K562 (cell line): ENCODE results near the gene GLYAT. TPM values are rescaled to one million over a fixed set of nuclear protein-coding genes. Genes with fewer than 3 reads are reported as not detected.

Source experiments
- ARID2 ChIP-seq: fragments of 450-650 bp; IDR thresholded peaks from 2 replicates; pipeline ENCODE4 v1.6.1; 2017; ENCODE audit warnings: antibody characterized with exemption, mild to moderate bottlenecking
- C11orf30 ChIP-seq: fragments of 450-650 bp; IDR thresholded peaks from 2 replicates; pipeline ENCODE4 v1.6.1; 2016; ENCODE audit warnings: low read depth, mild to moderate bottlenecking
- CAMTA2 ChIP-seq: fragments of 250-450 bp; sonication (Bioruptor Pico); conservative IDR thresholded peaks from 2 replicates; pipeline ENCODE4 v1.5.1; 2022
- CCAR2 ChIP-seq: fragments of 200-400 bp; formaldehyde crosslinking; IDR thresholded peaks from 2 replicates; pipeline ENCODE4 v1.6.1; 2017; ENCODE audit warnings: mild to moderate bottlenecking, low read depth, low read length
- GATA2 ChIP-seq: sonication (generic); formaldehyde crosslinking; IDR thresholded peaks from 2 replicates; pipeline ENCODE4 v1.4.0; 2020; ENCODE audit warnings: mild to moderate bottlenecking, missing genetic modification reagents
- GTF2E2 ChIP-seq: fragments of 200-800 bp; sonication (Bioruptor generic); IDR thresholded peaks from 2 replicates; pipeline ENCODE4 v1.6.1; 2016; ENCODE audit warnings: missing genetic modification characterization, missing compliant biosample characterization
- HDAC6 ChIP-seq: IDR thresholded peaks from 2 replicates; pipeline ENCODE4 v1.6.1; 2012; ENCODE audit warnings: low read depth, mild to moderate bottlenecking, control low read depth, inconsistent platforms, low read length, moderate library complexity
- HMG20A ChIP-seq: fragments of 450-650 bp; formaldehyde crosslinking; conservative IDR thresholded peaks from 2 replicates; pipeline ENCODE4 v1.4.0; 2020; ENCODE audit warnings: mild to moderate bottlenecking, mixed read lengths
- KLF16 ChIP-seq: IDR thresholded peaks from 2 replicates; pipeline ENCODE4 v1.6.1; 2016; ENCODE audit warnings: antibody characterized with exemption
- MTA1 ChIP-seq: fragments of 450-650 bp; IDR thresholded peaks from 2 replicates; pipeline ENCODE4 v1.6.1; 2017; ENCODE audit warnings: borderline replicate concordance
- NR2F6 ChIP-seq: fragments of 450-650 bp; formaldehyde crosslinking; IDR thresholded peaks from 2 replicates; pipeline ENCODE4 v1.4.0; 2020; ENCODE audit warnings: mild to moderate bottlenecking
- PRMT5 ChIP-seq: sonication (generic); formaldehyde crosslinking; IDR thresholded peaks from 2 replicates; pipeline ENCODE4 v1.5.0; 2020; ENCODE audit warnings: missing genetic modification reagents
- RBBP5 ChIP-seq: fragments of 200-600 bp; sonication (generic); IDR thresholded peaks from 2 replicates; pipeline ENCODE4 v1.6.1; 2012; ENCODE audit warnings: borderline replicate concordance, mild to moderate bottlenecking, low read length, control low read depth, inconsistent platforms; ENCODE audit not compliant: insufficient read depth, poor library complexity, severe bottlenecking
- SMARCC2 ChIP-seq: fragments of 450-650 bp; IDR thresholded peaks from 2 replicates; pipeline ENCODE4 v1.6.1; 2017; ENCODE audit warnings: antibody characterized with exemption, moderate library complexity, mild to moderate bottlenecking, low read depth
- SRSF3 ChIP-seq: fragments of 200-400 bp; formaldehyde crosslinking; IDR thresholded peaks from 2 replicates; pipeline ENCODE4 v1.6.1; 2016; ENCODE audit warnings: mild to moderate bottlenecking, low read length, moderate library complexity; ENCODE audit not compliant: insufficient read depth
- TCF7 ChIP-seq: sonication (generic); IDR thresholded peaks from 2 replicates; pipeline ENCODE4 v1.6.1; 2016; ENCODE audit warnings: antibody characterized with exemption, borderline replicate concordance
- TFAM ChIP-seq: fragments of 250-450 bp; sonication (Bioruptor Pico); conservative IDR thresholded peaks from 2 replicates; pipeline ENCODE4 v1.5.0; 2021; ENCODE audit warnings: mild to moderate bottlenecking, moderate library complexity
- ZBED1 ChIP-seq: IDR thresholded peaks from 2 replicates; pipeline ENCODE4 v1.6.1; 2014
- ZNF217 ChIP-seq: sonication (generic); formaldehyde crosslinking; IDR thresholded peaks from 2 replicates; pipeline ENCODE4 v1.8.0; 2022; ENCODE audit warnings: mild to moderate bottlenecking, missing genetic modification reagents
- ZNF695 ChIP-seq: fragments of 450-650 bp; formaldehyde crosslinking; IDR thresholded peaks from 2 replicates; pipeline ENCODE4 v1.4.0; 2020; ENCODE audit warnings: mild to moderate bottlenecking, moderate library complexity
- ZNF764 ChIP-seq: fragments of 250-450 bp; sonication (Bioruptor Pico); IDR thresholded peaks from 2 replicates; pipeline ENCODE4 v1.4.0; 2020; ENCODE audit warnings: low read depth, mild to moderate bottlenecking, moderate library complexity
- polyA plus RNA-seq, 8 experiments: library from polyadenylated mRNA; depleted of rRNA in 4 of 8; stranded (reverse) in 5 of 8; unstranded in 3 of 8; fragments of >200 nt; fragmentation: Nextera tagmentation in 2 of 8; fragmentation: Illumina TruSeq in 1 of 8; extraction: Ambion mirVana in 2 of 8; extraction: Trizol in 1 of 8; gene quantifications; 2 replicates each; pipeline versions ENCODE4 v1.2.1 to v1.2.3, GENCODE V29; 2011 to 2014; ENCODE audit warnings: inconsistent platforms in 1 of 8, missing spikeins in 1 of 8
- total RNA-seq, 7 experiments: library from RNA; depleted of rRNA in 6 of 7; stranded (reverse); fragments of >200 nt in 6 of 7; fragmentation: Illumina TruSeq in 2 of 7; extraction: Trizol in 2 of 7; gene quantifications; 2 replicates each; pipeline versions ENCODE4 v1.2.1 to v1.2.3, GENCODE V29; 2011 to 2021; ENCODE audit warnings: low replicate concordance in 1 of 7
- TF ChIP-seq, protein P1 (sequence below), 3 experiments: IDR thresholded peaks in 2 of 3; conservative IDR thresholded peaks in 1 of 3; 2 replicates each; pipeline ENCODE4 v1.5.1; 2011 to 2012; ENCODE audit warnings: low read length in 3 of 3, mild to moderate bottlenecking in 3 of 3, control low read depth in 2 of 3, improper control_type of control experiment in 1 of 3, inconsistent platforms in 1 of 3, low read depth in 1 of 3, mixed read lengths in 1 of 3, moderate library complexity in 1 of 3; ENCODE audit not compliant: insufficient read depth in 2 of 3
- TF ChIP-seq, protein P2 (sequence below), 2 experiments: fragments of 450-650 bp in 1 of 2; IDR thresholded peaks; 2 replicates each; pipeline ENCODE4 v1.6.1; 2011 to 2017; ENCODE audit warnings: low read depth in 2 of 2, antibody characterized with exemption in 1 of 2, borderline replicate concordance in 1 of 2, low read length in 1 of 2, mild to moderate bottlenecking in 1 of 2, mixed read lengths in 1 of 2; ENCODE audit not compliant: control insufficient read depth in 1 of 2
- TF ChIP-seq, protein P3 (sequence below), 2 experiments: IDR thresholded peaks; 2 replicates each; pipeline ENCODE4 v1.6.1; 2011; ENCODE audit warnings: borderline replicate concordance in 1 of 2, control low read depth in 1 of 2, low read depth in 1 of 2, low read length in 1 of 2, mild to moderate bottlenecking in 1 of 2, mixed read lengths in 1 of 2, moderate library complexity in 1 of 2; ENCODE audit not compliant: insufficient read depth in 1 of 2, insufficient read length in 1 of 2, poor library complexity in 1 of 2, severe bottlenecking in 1 of 2; ENCODE audit errors: extremely low read depth in 1 of 2

GLYAT gene
- total and polyA plus RNA-seq, 9 of the 15 experiments (the other 6 are each of a cell fraction or from before 2014, with no cell fraction given): not detected

DNA sequence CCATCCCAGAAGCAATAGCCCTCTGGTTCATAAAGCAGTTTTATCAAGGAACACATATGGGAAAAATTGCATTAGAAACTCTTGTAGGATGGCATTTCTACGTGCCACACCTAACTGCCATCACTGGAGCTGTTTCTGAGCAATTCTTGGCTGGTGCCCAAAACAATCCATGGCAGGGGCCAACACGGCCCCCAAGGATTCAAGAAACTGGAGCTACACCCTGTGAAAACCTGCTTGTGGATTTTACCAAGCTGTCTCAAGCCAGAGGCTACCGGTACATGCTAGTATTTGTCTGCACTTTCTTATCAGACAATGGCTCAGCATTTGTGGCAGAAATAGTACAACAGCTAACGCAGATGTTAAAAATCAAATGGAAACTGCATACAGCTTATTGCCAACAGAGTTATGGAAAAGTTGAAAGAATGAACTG lies 42.4 kb upstream of the GLYAT start (continued):
- TF ChIP-seq, protein P1, sequence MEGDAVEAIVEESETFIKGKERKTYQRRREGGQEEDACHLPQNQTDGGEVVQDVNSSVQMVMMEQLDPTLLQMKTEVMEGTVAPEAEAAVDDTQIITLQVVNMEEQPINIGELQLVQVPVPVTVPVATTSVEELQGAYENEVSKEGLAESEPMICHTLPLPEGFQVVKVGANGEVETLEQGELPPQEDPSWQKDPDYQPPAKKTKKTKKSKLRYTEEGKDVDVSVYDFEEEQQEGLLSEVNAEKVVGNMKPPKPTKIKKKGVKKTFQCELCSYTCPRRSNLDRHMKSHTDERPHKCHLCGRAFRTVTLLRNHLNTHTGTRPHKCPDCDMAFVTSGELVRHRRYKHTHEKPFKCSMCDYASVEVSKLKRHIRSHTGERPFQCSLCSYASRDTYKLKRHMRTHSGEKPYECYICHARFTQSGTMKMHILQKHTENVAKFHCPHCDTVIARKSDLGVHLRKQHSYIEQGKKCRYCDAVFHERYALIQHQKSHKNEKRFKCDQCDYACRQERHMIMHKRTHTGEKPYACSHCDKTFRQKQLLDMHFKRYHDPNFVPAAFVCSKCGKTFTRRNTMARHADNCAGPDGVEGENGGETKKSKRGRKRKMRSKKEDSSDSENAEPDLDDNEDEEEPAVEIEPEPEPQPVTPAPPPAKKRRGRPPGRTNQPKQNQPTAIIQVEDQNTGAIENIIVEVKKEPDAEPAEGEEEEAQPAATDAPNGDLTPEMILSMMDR (IDR thresholded peaks at IDR 0.05 in 2 of 3, conservative IDR thresholded peaks at IDR 0.05 in 1 of 3; ENCODE audit: insufficient read depth in 2 of 3, low read depth in 1 of 3, low read length in 3 of 3): no peak
- TF ChIP-seq ZNF695 (CRISPR knock-in tag) (no peak), HDAC6 (no peak), SMARCC2 (no peak; the same call in 1 of the 2 replicates), NR2F6 (CRISPR knock-in tag) (no peak), PRMT5 (CRISPR knock-in tag) (no peak), ZBED1 (no peak), ZNF217 (CRISPR knock-in tag) (no peak), ARID2 (no peak), ZNF764 (CRISPR knock-in tag) (no peak), RBBP5 (no peak), HMG20A (CRISPR knock-in tag) (no peak), SRSF3 (no peak), TFAM (no peak), GTF2E2 (tag) (peak; percentile 67), CCAR2 (no peak), C11orf30 (peak; percentile 65), CAMTA2 (CRISPR knock-in tag) (no peak), TCF7 (no peak), MTA1 (0 out of 2 replicates have a peak, but pooled peaks have one; percentile 52), GATA2 (CRISPR knock-in tag) (no peak), KLF16 (peak; percentile 95)
- TF ChIP-seq, protein P2, sequence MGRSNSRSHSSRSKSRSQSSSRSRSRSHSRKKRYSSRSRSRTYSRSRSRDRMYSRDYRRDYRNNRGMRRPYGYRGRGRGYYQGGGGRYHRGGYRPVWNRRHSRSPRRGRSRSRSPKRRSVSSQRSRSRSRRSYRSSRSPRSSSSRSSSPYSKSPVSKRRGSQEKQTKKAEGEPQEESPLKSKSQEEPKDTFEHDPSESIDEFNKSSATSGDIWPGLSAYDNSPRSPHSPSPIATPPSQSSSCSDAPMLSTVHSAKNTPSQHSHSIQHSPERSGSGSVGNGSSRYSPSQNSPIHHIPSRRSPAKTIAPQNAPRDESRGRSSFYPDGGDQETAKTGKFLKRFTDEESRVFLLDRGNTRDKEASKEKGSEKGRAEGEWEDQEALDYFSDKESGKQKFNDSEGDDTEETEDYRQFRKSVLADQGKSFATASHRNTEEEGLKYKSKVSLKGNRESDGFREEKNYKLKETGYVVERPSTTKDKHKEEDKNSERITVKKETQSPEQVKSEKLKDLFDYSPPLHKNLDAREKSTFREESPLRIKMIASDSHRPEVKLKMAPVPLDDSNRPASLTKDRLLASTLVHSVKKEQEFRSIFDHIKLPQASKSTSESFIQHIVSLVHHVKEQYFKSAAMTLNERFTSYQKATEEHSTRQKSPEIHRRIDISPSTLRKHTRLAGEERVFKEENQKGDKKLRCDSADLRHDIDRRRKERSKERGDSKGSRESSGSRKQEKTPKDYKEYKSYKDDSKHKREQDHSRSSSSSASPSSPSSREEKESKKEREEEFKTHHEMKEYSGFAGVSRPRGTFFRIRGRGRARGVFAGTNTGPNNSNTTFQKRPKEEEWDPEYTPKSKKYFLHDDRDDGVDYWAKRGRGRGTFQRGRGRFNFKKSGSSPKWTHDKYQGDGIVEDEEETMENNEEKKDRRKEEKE (IDR thresholded peaks at IDR 0.05; ENCODE audit: borderline replicate concordance in 1 of 2, control insufficient read depth in 1 of 2, low read depth in 2 of 2, low read length in 1 of 2): no peak
- TF ChIP-seq, protein P3, sequence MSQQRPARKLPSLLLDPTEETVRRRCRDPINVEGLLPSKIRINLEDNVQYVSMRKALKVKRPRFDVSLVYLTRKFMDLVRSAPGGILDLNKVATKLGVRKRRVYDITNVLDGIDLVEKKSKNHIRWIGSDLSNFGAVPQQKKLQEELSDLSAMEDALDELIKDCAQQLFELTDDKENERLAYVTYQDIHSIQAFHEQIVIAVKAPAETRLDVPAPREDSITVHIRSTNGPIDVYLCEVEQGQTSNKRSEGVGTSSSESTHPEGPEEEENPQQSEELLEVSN (IDR thresholded peaks at IDR 0.05; ENCODE audit: borderline replicate concordance in 1 of 2, extremely low read depth in 1 of 2, insufficient read depth in 1 of 2, insufficient read length in 1 of 2, low read depth in 1 of 2, low read length in 1 of 2, poor library complexity in 1 of 2, severe bottlenecking in 1 of 2): no peak
